ENCODE data around the gene EMP2. TPM values are rescaled to one million over a fixed set of nuclear protein-coding genes. Genes with fewer than 3 reads are reported as not detected.

Gene EMP2
- total RNA-seq, 4 donors from 2014 or later, result 34.7 to 53.5 (median 39.6) TPM

DNA sequence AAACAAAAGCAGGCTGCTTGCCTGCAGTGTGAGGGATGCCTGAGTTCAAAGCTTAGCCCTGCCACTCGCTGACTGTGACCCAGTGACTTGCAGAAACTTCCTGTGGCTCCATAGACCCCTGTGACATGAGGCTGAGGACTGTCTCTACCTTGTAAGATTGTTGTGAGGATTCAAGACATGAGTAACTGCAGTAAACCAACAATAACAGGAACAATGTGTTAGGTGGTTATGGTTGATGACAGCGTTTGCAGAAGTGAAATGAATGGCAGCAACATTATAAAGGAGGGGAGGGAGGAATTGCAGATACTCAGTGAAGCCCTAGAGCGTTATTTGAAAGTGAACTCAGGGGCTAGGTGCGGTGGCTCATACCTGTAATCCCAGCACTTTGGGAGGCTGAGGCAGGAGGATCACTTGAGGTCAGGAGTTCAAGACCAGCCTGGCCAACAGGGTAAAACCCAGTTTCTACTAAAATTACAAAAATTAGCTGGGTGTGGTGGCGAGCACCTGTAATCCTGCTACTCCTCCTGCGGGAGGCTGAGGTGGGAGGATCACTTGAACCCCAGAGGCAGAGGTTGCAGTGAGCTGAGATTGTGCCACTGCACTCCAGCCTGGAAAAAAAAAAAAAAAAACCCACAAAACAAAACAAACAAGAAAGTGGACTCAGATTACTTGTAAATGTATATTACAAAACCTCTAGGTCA lies 33.5 kb upstream of the EMP2 start:
- TF ChIP-seq, protein P1, sequence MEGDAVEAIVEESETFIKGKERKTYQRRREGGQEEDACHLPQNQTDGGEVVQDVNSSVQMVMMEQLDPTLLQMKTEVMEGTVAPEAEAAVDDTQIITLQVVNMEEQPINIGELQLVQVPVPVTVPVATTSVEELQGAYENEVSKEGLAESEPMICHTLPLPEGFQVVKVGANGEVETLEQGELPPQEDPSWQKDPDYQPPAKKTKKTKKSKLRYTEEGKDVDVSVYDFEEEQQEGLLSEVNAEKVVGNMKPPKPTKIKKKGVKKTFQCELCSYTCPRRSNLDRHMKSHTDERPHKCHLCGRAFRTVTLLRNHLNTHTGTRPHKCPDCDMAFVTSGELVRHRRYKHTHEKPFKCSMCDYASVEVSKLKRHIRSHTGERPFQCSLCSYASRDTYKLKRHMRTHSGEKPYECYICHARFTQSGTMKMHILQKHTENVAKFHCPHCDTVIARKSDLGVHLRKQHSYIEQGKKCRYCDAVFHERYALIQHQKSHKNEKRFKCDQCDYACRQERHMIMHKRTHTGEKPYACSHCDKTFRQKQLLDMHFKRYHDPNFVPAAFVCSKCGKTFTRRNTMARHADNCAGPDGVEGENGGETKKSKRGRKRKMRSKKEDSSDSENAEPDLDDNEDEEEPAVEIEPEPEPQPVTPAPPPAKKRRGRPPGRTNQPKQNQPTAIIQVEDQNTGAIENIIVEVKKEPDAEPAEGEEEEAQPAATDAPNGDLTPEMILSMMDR (IDR thresholded peaks at IDR 0.05; ENCODE audit: low read depth), result no peak

DNA sequence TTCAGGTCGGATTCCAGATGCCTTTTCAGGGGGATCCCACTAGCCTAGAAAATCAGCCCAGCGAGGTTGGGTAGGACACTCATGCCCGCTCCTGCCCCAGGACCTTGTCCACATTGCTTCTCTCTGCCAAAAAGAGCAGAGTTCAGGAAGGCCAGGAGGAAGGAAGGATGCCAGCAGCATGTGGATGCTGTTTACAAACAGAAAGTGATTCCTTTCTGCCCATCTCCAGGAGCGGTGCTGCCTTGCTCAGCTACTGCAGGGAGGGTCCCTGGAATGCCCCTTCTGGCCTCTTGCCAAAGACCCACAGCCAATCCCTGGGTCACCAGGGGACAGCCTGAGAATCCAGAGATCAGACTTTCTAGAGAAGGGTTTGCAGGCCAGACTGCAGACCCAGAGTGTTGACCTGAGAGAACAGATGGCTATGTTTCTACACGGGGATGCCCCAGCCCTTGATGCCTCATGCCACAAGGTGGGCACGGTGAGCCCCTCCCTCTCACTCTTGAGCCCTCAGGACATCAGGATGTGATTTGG lies 32.3 kb upstream of the EMP2 start:
- TF ChIP-seq, protein P1 (IDR thresholded peaks at IDR 0.05; ENCODE audit: low read depth), result no peak

DNA sequence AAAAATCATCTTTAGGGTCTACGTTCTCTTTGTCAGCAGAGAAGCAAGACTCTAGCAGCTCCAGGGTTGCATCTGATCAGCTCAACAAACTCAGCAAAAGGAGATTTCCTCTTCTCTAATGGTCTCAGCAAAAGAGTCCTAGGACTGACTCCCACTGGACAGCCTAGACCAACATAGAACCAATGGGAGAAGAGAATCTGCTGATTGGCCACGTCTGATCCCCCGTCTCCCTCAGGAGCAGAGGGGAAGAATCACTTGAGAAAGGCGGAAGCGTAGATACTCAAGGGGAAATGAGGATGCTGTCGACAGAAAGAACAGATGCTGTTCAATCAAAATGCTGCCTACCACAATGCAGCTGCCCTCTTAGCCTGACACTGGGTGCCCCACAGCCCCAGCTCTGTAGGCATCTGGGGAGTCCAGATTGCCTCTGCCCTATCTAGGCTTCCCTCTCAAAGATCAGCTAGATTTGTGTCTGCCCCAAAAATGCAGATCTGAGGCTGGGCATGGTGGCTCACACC lies 31.5 kb upstream of the EMP2 start:
- TF ChIP-seq, protein P1 (IDR thresholded peaks at IDR 0.05; ENCODE audit: low read depth), result no peak

DNA sequence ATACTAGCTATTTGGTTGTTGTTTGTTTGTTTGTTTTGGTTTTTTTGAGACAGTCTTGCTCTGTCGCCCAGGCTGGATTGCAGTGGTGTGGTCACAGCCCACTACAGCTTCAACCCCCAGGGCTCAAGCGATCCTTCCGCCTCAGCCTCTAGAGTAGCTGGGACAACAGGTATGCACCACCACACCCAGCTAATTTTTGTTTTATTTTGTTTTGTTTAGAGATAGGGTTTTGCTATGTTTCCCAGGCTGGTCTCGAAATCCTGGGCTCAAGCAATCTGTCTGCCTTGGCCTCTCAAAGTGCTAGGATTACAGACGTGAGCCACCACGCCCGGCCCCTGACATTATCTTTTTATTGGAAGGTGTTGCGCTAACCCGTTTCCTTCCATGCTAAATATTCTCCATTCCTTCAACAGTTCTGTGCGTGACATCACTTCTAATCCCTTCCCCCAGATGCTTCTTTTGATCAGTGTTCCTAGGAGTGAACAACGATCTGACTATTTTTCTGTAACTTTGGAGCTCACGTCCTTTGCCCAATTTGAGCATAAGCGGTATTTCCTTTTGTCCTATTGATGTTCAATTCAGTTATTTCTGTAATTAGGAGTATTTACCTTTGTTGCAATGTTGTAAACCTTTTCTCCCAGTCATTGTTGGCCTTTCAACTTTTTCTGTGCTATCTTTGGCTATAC lies 30.2 kb upstream of the EMP2 start:
- TF ChIP-seq, protein P1 (IDR thresholded peaks at IDR 0.05; ENCODE audit: low read depth), result no peak

DNA sequence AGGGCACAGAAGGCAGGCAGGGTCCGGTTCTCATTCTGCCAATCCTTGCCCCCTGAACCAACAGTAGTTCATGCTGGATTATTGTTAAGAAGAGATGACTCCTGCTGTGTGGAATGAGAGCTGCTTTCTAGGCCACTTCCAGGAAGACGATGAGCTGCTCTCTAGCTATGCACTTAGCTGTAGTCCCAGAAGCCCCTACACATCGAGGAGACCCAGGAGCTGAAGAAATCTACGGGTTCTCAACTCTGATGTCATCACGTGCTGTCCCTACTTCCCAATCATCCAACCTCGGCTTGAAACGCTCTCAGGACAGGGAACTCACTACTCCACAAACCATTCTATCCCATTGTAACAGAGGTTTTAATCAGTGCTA lies 29.0 kb upstream of the EMP2 start:
- TF ChIP-seq, protein P1 (IDR thresholded peaks at IDR 0.05; ENCODE audit: low read depth), result no peak

DNA sequence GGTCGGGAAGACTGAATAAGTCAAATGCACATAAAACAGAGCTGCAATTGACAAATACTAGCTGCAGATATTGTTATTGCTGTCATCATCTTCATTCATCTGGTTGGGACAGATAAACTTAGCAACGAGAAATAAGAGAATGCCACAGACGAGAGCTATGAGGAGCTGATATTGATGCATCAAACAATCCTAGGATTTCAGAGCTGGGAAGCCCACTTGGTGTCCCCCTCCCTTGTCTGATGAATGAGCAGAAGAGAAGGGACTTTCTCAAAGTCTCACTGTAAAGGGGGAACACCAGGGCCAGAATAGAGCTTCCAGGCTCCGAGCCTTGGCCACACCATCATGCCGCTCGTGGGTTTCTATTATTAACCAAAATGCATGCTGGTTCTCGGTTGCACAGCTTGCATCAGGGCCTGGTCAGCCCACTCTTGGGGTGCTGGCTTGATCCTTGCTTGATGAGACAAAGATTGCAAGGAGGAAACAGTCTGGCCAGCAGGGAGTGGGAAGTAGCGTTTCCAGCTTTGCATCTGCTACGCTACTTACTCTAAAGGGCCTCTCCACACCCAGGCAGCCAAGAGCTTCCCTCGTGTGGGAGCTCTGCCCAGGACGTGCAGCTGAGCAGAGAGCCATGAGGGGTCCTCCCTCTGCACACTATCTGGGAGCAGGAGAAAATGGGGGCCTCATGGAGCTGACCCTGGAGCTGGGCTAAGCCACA lies 28.4 kb upstream of the EMP2 start:
- TF ChIP-seq, protein P1 (IDR thresholded peaks at IDR 0.05; ENCODE audit: low read depth), result no peak

DNA sequence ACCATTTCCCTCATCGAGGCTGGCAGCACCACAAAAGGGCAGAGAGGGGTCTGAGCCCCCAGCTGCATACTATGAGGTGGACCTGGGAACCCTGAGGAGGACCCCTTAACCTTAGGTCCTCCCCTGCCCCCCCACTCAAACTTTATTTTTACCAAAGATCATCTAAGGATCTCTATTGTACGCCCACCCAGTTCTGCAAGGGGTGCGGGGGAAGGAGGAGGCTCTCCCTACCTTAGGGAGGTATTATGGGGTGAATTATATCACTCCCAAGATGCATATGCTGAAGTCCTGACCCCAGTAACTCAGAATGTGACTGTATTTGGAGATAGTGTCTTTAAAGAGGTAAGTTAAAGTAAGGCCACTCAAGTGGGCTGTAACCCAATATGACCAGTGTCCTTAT lies 26.8 kb upstream of the EMP2 start:
- TF ChIP-seq, protein P1 (IDR thresholded peaks at IDR 0.05; ENCODE audit: low read depth), result no peak

Data from subcutaneous adipose tissue (tissue), 4 donors.